Stimulated activated CD8-positive, alpha-beta memory T cell treated with anti-CD3 and anti-CD28 coated beads, Interleukin-15, amount 100 ng/mL, for 1 hour (primary cell): ENCODE results near the gene PLEKHG3.

Experiments
- DNase-seq: peaks from one replicate; pipeline ENCODE4 v3.0.0-alpha.2; 2020; ENCODE audit warnings: low read depth

Gene PLEKHG3

GRCh38 chr14:64746298-64747250 lies 42.4 kb downstream of the PLEKHG3 start:
- no peak for DNase-seq

GRCh38 chr14:64747327-64747726 lies 43.1 kb downstream of the PLEKHG3 start:
- no peak for DNase-seq

DNA sequence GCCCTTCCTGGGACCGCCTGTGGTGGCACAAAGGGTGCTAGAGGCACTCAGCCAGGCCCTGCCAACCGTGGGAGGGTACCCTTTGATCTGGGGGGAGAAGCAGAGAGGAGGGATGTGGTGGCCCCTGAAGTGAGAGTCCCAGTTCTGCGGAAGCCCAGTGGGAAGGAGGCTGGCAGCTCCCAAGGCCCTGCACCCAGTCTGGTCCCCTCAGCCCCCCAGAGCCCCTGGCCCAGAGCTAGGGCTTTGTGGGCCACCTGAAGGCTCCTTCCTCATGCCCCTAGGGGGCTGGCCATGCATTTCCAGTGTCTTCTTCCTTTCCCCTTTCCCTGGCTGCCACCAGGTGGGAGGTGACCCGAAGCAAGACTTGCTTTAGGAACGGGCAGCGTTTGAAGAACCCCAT lies 44.3 kb downstream of the PLEKHG3 start:
- no peak for DNase-seq

- no peak for DNase-seq
These were observed 44.9 kb downstream of the PLEKHG3 start for GRCh38 chr14:64748995-64749714.

- DNase-seq = no peak
These were observed 48.7 kb downstream of the PLEKHG3 start for GRCh38 chr14:64752909-64753308.

- no peak for DNase-seq
These were observed 49.1 kb downstream of the PLEKHG3 start for GRCh38 chr14:64753374-64753773.

DNA sequence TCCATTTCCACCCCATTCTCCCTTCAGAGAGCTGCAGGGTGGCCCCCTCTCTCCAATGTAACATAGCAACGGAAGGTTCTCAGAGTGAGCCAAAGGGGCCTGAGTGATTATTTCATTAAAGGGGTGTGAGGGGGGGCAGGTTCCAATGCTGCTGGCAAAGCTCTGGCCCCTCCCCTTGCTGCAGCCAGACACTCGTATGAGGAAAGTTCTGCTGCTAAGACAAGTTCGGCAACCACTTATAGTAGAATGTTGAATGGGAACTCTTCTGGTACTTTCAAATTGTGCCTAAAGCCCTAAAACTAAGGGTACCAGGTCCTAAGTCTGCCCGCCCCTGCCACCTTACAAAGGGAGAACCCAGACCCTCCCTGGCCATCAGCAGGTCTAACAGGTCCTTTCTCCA lies 49.8 kb downstream of the PLEKHG3 start:
- no peak for DNase-seq

GRCh38 chr14:64754685-64755084 lies 50.5 kb downstream of the PLEKHG3 start:
- DNase-seq = no peak

- peak; percentile 32 for DNase-seq
These were observed 51.6 kb downstream of the PLEKHG3 start for GRCh38 chr14:64755781-64756221.

GRCh38 chr14:64756712-64757111 lies 52.5 kb downstream of the PLEKHG3 start:
- DNase-seq = no peak

DNA sequence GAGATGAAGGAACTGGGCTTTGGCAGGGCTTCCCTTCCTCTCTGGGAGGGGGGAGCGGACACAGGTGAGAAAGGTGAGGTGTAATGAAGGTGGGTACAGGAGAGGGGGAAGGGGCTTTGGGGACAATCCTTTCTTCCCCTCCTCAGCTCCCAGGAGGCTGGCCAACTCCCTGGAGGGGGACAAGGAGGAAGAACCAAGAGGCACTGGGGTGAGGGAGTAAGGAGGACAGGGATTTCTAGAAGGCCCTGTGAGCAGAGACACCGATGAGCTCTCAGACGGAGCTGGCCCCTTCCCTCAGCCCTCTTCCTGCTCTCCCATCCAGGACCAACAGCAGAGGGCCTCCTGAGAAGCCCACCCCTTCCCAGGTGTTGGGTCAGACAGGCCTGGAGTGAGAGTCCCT lies 53.4 kb downstream of the PLEKHG3 start:
- no peak for DNase-seq

- DNase-seq = no peak
These were observed 53.8 kb downstream of the PLEKHG3 start for GRCh38 chr14:64758025-64758521.

GRCh38 chr14:64758691-64759554 lies 54.7 kb downstream of the PLEKHG3 start:
- DNase-seq = no peak

GRCh38 chr14:64759555-64759938 lies 55.3 kb downstream of the PLEKHG3 start:
- DNase-seq = no peak

DNA sequence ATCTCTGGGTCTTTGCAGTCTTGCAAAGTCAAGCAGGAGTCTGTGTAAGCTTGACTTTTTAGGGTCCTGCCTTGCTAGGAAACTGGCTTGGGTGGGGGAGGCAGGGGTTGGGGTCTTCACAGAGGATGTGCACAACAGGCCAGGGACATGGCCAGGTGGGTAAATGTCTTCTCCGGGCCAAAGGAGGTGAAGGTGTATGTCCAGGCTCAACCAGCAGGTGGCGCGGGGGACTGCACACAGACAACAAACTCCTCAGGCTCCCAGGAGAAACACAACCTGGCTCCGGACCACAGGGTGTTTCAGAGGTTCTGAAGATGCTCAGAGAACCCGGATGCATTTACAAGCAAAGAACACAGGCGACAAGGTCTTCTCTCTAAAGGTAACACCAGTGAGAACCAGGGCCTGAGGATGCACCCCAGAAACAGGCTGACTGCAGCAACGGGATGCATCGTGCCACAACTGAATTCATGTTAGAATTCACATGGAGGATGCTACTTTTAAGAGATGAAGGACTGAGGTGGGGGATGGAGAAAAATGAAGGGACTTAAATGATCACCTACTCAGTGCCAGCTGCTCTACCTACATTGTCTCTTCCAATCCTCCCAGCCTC lies 56.0 kb downstream of the PLEKHG3 start:
- DNase-seq = peak; percentile 30

GRCh38 chr14:64760916-64761315 lies 56.7 kb downstream of the PLEKHG3 start:
- no peak for DNase-seq

- no peak for DNase-seq
These were observed 57.3 kb downstream of the PLEKHG3 start for GRCh38 chr14:64761441-64762043.

- no peak for DNase-seq
These were observed 58.1 kb downstream of the PLEKHG3 start for GRCh38 chr14:64762044-64763034.

GRCh38 chr14:64763085-64763782 lies 59.0 kb downstream of the PLEKHG3 start:
- no peak for DNase-seq
